NCI-H82 treated with DMSO at 0.1 percent for 48 hours (cell line): ENCODE results near the gene GDAP1L1.

Experiments
- DNase-seq: peaks from one replicate; lab custom pipeline; 2025; ENCODE audit not compliant: unreplicated experiment; lab: John Stamatoyannopoulos, UW

GDAP1L1 gene

GRCh38 chr20:44247131-44247571 lies at the start of gene GDAP1L1:
TSS of gene GDAP1L1 (plus strand) at chr20:44247308. CDS start at chr20:44247335, 27 bp downstream.
- DNase-seq: no peak

GRCh38 chr20:44198872-44199271 lies 48.2 kb upstream of the GDAP1L1 start:
- DNase-seq: no peak

- no peak for DNase-seq
Observed at GRCh38 chr20:44199877-44200276, 47.2 kb upstream of the GDAP1L1 start.

GRCh38 chr20:44200371-44200770 lies 46.7 kb upstream of the GDAP1L1 start:
- DNase-seq: no peak

GRCh38 chr20:44200983-44201382 lies 46.1 kb upstream of the GDAP1L1 start:
- no peak for DNase-seq

- DNase-seq: no peak
Observed at GRCh38 chr20:44203161-44203560, 43.9 kb upstream of the GDAP1L1 start.

- no peak for DNase-seq
Observed at GRCh38 chr20:44204156-44204831, 42.8 kb upstream of the GDAP1L1 start.

- no peak for DNase-seq
Observed at GRCh38 chr20:44204832-44205215, 42.3 kb upstream of the GDAP1L1 start.

GRCh38 chr20:44206132-44206531 lies 41.0 kb upstream of the GDAP1L1 start:
- DNase-seq: no peak

- DNase-seq: no peak
Observed at GRCh38 chr20:44207126-44207723, 39.9 kb upstream of the GDAP1L1 start.

- no peak for DNase-seq
Observed at GRCh38 chr20:44208165-44208564, 38.9 kb upstream of the GDAP1L1 start.

GRCh38 chr20:44208770-44209169 lies 38.3 kb upstream of the GDAP1L1 start:
- no peak for DNase-seq

GRCh38 chr20:44209686-44210405 lies 37.3 kb upstream of the GDAP1L1 start:
- DNase-seq: no peak

- DNase-seq: peak; percentile 92
Observed at GRCh38 chr20:44210406-44211176, 36.5 kb upstream of the GDAP1L1 start, which contains the start of gene OSER1. TSS of gene OSER1 (minus strand) at chr20:44210771. CDS start at chr20:44206957, 3,814 bp downstream.

- DNase-seq: no peak
Observed at GRCh38 chr20:44211177-44212039, 35.7 kb upstream of the GDAP1L1 start.

- DNase-seq: no peak
Observed at GRCh38 chr20:44212792-44213191, 34.3 kb upstream of the GDAP1L1 start.

- peak; percentile 14 for DNase-seq
Observed at GRCh38 chr20:44215125-44215524, 32.0 kb upstream of the GDAP1L1 start.

GRCh38 chr20:44217342-44218092 lies 29.6 kb upstream of the GDAP1L1 start:
- DNase-seq: peak; percentile 74

- DNase-seq: no peak
Observed at GRCh38 chr20:44218446-44218845, 28.7 kb upstream of the GDAP1L1 start.
